ENCODE data around the gene SEMA6B.

DNA sequence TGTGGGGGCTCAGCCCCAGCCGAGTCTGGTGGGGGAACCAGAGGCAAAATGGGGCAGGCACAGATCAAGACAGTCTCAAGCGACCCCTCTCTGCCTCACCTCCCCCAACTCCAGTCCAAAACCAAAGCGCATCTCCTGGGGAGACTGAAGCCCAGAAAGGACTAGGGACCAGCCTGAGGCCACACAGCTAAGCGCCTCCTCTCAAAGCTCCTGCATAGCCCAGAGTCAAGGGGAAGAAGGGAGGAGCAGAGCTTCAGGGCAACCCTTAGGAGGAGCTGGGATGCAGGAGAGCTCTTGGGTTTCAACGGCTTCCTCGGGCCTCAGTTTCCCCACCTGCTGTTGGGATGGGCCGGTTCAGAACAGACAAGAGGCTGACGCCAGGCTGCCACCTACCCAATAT, 19.9 kb upstream of the SEMA6B start:
- TF ChIP-seq, protein P1, sequence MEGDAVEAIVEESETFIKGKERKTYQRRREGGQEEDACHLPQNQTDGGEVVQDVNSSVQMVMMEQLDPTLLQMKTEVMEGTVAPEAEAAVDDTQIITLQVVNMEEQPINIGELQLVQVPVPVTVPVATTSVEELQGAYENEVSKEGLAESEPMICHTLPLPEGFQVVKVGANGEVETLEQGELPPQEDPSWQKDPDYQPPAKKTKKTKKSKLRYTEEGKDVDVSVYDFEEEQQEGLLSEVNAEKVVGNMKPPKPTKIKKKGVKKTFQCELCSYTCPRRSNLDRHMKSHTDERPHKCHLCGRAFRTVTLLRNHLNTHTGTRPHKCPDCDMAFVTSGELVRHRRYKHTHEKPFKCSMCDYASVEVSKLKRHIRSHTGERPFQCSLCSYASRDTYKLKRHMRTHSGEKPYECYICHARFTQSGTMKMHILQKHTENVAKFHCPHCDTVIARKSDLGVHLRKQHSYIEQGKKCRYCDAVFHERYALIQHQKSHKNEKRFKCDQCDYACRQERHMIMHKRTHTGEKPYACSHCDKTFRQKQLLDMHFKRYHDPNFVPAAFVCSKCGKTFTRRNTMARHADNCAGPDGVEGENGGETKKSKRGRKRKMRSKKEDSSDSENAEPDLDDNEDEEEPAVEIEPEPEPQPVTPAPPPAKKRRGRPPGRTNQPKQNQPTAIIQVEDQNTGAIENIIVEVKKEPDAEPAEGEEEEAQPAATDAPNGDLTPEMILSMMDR (IDR thresholded peaks at IDR 0.05; ENCODE audit: low read depth, low read length, poor library complexity, severe bottlenecking), result no peak
- no peak for TF ChIP-seq EZH2phosphoT487 (IDR thresholded peaks at IDR 0.05; ENCODE audit: borderline replicate concordance, low read length)

Measured in DOHH2 (cell line).